SK-N-MC (cell line): ENCODE data around the gene KRT5.
"Not testable (repeated sequence)": the region's sequence is repeated elsewhere in the genome, so short reads cannot be mapped to it uniquely, and the experiment has no call there.

Experiments used
- EZH2 ChIP-seq: fragments of 200-600 bp; sonication (generic); IDR thresholded peaks from one replicate; pipeline ENCODE4 v1.6.1; 2017; ENCODE audit warnings: antibody characterized with exemption
- POLR2AphosphoS5 ChIP-seq: IDR thresholded peaks from 2 replicates; pipeline ENCODE4 v1.6.1; 2012; ENCODE audit warnings: mild to moderate bottlenecking, low read depth, low read length, borderline replicate concordance

DNA sequence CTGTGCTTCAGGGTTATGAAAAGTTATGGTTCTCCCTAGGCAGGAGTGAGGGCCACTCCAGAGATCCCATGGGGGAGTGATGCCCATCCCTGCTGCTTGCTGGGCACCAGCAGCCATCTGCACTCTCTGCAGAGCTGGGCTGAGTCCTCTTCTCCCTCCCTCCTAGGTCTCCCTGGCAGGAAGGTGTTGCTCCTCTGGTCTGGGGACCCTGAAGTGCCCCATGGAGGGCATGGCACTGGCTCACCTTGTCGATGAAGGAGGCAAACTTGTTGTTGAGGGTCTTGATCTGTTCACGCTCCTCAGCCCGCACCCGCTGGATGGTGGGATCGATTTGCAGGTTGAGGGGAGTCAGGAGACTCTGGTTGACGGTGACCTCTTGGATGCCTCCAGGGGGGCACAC, 27.8 kb downstream of the KRT5 start:
- not testable (repeated sequence) for TF ChIP-seq EZH2, POLR2AphosphoS5
